ENCODE data around the gene CATSPERD.

GRCh38 chr19:5809469-5809868 lies 89.0 kb downstream of the CATSPERD start:
- TF ChIP-seq CTCF (IDR thresholded peaks at IDR 0.05) (no peak), POLR2A (IDR thresholded peaks at IDR 0.05) (no peak)
